A549 (cell line): Measurements from ENCODE around the gene LSR.

Experiments
- CHD2 ChIP-seq: fragments of 150-350 bp; IDR thresholded peaks from 2 replicates; pipeline ENCODE4 v1.6.1; 2014; ENCODE audit warnings: low read length; ENCODE audit not compliant: partially characterized antibody
- EP300 ChIP-seq, 2 experiments: fragments of >200 bp; sonication (Bioruptor Twin); formaldehyde crosslinking; IDR thresholded peaks; 2 replicates in 1 of 2; 3 replicates in 1 of 2; pipeline ENCODE4 v1.6.1; 2016 to 2017
- POLR2AphosphoS2 ChIP-seq: conservative IDR thresholded peaks from 2 replicates; pipeline ENCODE4 v1.6.1; 2012; ENCODE audit warnings: low read length, improper control_type of control experiment, inconsistent platforms
- RCOR1 ChIP-seq: fragments of 150-350 bp; IDR thresholded peaks from 2 replicates; pipeline ENCODE4 v1.6.1; 2014; ENCODE audit warnings: antibody characterized with exemption, low read length, low read depth
- RFX5 ChIP-seq: fragments of 450-650 bp; IDR thresholded peaks from 2 replicates; pipeline ENCODE4 v1.7.1; 2014; ENCODE audit warnings: antibody characterized with exemption, mild to moderate bottlenecking, moderate library complexity
- TF ChIP-seq, protein P1 (sequence below): fragments of 250-450 bp; sonication (Bioruptor Pico); IDR thresholded peaks from 2 replicates; pipeline ENCODE4 v1.5.0; 2020; ENCODE audit warnings: low read depth, mild to moderate bottlenecking, moderate library complexity
- TF ChIP-seq, protein P2 (sequence below): fragments of >200 bp; sonication (Bioruptor Twin); formaldehyde crosslinking; IDR thresholded peaks from 3 replicates; pipeline ENCODE4 v1.5.1; 2016
- TF ChIP-seq, protein P3 (sequence below): fragments of 200-600 bp; sonication (generic); IDR thresholded peaks from 2 replicates; pipeline ENCODE4 v1.6.1; 2016; ENCODE audit warnings: antibody characterized with exemption, mild to moderate bottlenecking, moderate library complexity

DNA sequence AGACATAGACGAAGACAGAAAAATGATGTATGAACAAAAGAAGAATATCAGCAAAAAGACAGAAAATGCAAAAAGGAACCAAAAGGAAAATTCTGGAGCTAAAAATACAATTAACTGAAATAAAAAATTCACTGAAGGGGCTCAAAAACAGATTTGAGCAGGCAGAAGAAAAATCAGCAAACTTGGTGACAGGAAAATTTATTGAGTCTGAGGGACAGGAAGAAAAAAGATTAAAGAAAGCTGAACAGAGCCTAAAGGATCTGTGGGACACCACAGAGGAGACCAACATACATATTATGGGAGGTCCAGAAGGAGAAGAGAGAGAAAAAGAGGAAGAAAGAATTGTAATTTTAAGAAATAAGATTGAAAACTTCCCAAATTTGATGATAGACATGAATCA is 7.4 kb upstream of the LSR start:
- TF ChIP-seq EP300 (IDR thresholded peaks at IDR 0.05), result no peak
- TF ChIP-seq, protein P1, sequence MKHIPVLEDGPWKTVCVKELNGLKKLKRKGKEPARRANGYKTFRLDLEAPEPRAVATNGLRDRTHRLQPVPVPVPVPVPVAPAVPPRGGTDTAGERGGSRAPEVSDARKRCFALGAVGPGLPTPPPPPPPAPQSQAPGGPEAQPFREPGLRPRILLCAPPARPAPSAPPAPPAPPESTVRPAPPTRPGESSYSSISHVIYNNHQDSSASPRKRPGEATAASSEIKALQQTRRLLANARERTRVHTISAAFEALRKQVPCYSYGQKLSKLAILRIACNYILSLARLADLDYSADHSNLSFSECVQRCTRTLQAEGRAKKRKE (CRISPR knock-in tag), result no peak
- TF ChIP-seq, protein P2, sequence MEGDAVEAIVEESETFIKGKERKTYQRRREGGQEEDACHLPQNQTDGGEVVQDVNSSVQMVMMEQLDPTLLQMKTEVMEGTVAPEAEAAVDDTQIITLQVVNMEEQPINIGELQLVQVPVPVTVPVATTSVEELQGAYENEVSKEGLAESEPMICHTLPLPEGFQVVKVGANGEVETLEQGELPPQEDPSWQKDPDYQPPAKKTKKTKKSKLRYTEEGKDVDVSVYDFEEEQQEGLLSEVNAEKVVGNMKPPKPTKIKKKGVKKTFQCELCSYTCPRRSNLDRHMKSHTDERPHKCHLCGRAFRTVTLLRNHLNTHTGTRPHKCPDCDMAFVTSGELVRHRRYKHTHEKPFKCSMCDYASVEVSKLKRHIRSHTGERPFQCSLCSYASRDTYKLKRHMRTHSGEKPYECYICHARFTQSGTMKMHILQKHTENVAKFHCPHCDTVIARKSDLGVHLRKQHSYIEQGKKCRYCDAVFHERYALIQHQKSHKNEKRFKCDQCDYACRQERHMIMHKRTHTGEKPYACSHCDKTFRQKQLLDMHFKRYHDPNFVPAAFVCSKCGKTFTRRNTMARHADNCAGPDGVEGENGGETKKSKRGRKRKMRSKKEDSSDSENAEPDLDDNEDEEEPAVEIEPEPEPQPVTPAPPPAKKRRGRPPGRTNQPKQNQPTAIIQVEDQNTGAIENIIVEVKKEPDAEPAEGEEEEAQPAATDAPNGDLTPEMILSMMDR, result no peak
- no peak for TF ChIP-seq CHD2
- TF ChIP-seq POLR2AphosphoS2, result no peak
- no peak for TF ChIP-seq RCOR1
- TF ChIP-seq, protein P3, sequence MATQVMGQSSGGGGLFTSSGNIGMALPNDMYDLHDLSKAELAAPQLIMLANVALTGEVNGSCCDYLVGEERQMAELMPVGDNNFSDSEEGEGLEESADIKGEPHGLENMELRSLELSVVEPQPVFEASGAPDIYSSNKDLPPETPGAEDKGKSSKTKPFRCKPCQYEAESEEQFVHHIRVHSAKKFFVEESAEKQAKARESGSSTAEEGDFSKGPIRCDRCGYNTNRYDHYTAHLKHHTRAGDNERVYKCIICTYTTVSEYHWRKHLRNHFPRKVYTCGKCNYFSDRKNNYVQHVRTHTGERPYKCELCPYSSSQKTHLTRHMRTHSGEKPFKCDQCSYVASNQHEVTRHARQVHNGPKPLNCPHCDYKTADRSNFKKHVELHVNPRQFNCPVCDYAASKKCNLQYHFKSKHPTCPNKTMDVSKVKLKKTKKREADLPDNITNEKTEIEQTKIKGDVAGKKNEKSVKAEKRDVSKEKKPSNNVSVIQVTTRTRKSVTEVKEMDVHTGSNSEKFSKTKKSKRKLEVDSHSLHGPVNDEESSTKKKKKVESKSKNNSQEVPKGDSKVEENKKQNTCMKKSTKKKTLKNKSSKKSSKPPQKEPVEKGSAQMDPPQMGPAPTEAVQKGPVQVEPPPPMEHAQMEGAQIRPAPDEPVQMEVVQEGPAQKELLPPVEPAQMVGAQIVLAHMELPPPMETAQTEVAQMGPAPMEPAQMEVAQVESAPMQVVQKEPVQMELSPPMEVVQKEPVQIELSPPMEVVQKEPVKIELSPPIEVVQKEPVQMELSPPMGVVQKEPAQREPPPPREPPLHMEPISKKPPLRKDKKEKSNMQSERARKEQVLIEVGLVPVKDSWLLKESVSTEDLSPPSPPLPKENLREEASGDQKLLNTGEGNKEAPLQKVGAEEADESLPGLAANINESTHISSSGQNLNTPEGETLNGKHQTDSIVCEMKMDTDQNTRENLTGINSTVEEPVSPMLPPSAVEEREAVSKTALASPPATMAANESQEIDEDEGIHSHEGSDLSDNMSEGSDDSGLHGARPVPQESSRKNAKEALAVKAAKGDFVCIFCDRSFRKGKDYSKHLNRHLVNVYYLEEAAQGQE, result no peak
- TF ChIP-seq RFX5, result no peak
